MM.1S (cell line): ENCODE results near the gene WDR90.

ENCODE experiments used
- DNase-seq: peaks from one replicate; pipeline ENCODE4 v3.0.0-alpha.2; 2015
- H2AFZ ChIP-seq: fragments of 300-600 bp; sonication (generic); 2 replicates; pipeline ENCODE4 v1.6.0; 2016; ENCODE audit warnings: antibody characterized with exemption, low read length
- H3F3A ChIP-seq: fragments of 300-600 bp; sonication (generic); 2 replicates; pipeline ENCODE4 v1.6.1; 2016; ENCODE audit warnings: mild to moderate bottlenecking, antibody characterized with exemption, low read length, moderate library complexity, mixed read lengths; ENCODE audit not compliant: insufficient read depth
- H3K27ac ChIP-seq: fragments of 300-600 bp; sonication (generic); 2 replicates; pipeline ENCODE4 v1.5.1; 2016; ENCODE audit warnings: mild to moderate bottlenecking, low read length
- H3K27me3 ChIP-seq: fragments of 300-600 bp; sonication (generic); replicated peaks from 2 replicates; pipeline ENCODE4 v1.6.0; 2016; ENCODE audit warnings: low read length; ENCODE audit not compliant: insufficient read depth
- H3K36me3 ChIP-seq: fragments of 300-600 bp; sonication (generic); replicated peaks from 2 replicates; pipeline ENCODE4 v1.6.1; 2016; ENCODE audit warnings: mild to moderate bottlenecking, low read length, mixed read lengths; ENCODE audit not compliant: insufficient read depth
- H3K4me1 ChIP-seq: fragments of 300-600 bp; sonication (generic); 2 replicates; pipeline ENCODE4 v1.6.1; 2016; ENCODE audit warnings: low read length, mixed read lengths
- H3K4me2 ChIP-seq: fragments of 300-600 bp; sonication (generic); 2 replicates; pipeline ENCODE4 v1.6.0; 2016; ENCODE audit warnings: low read depth, low read length
- H3K4me3 ChIP-seq: fragments of 300-600 bp; sonication (generic); 2 replicates; pipeline ENCODE4 v1.5.1; 2016; ENCODE audit warnings: low read length, mixed read lengths
- H3K79me2 ChIP-seq: fragments of 300-600 bp; sonication (generic); 2 replicates; pipeline ENCODE4 v1.6.1; 2016; ENCODE audit warnings: mixed run types, low read length, mixed read lengths
- H3K9ac ChIP-seq: fragments of 300-600 bp; sonication (generic); 2 replicates; pipeline ENCODE4 v1.6.1; 2016; ENCODE audit warnings: low read length, mixed read lengths
- H3K9me2 ChIP-seq: fragments of 300-600 bp; sonication (generic); replicated peaks from 2 replicates; pipeline ENCODE4 v1.6.1; 2016; ENCODE audit warnings: mild to moderate bottlenecking, low read length, mixed read lengths; ENCODE audit not compliant: insufficient read depth
- H3K9me3 ChIP-seq: fragments of 300-600 bp; sonication (generic); replicated peaks from 2 replicates; pipeline ENCODE4 v1.6.1; 2016; ENCODE audit warnings: mild to moderate bottlenecking, low read length, mixed read lengths; ENCODE audit not compliant: insufficient read depth
- H4K20me1 ChIP-seq: fragments of 300-600 bp; sonication (generic); 2 replicates; pipeline ENCODE4 v1.6.1; 2016; ENCODE audit warnings: mild to moderate bottlenecking, low read length, moderate library complexity, mixed read lengths; ENCODE audit not compliant: insufficient read depth
- EZH2 ChIP-seq: fragments of 300-600 bp; sonication (generic); optimal IDR thresholded peaks from 2 replicates; pipeline ENCODE3; 2017; ENCODE audit warnings: low read depth, mild to moderate bottlenecking, antibody characterized with exemption, low read length, mixed read lengths
- EZH2phosphoT487 ChIP-seq: fragments of 300-600 bp; sonication (generic); IDR thresholded peaks from 2 replicates; pipeline ENCODE4 v1.6.1; 2018; ENCODE audit warnings: antibody characterized with exemption, low read length
- TF ChIP-seq, protein P1 (sequence below): fragments of 300-600 bp; sonication (generic); IDR thresholded peaks from 2 replicates; pipeline ENCODE4 v1.5.1; 2016; ENCODE audit warnings: antibody characterized with exemption, low read length, mixed read lengths

Gene WDR90

DNA sequence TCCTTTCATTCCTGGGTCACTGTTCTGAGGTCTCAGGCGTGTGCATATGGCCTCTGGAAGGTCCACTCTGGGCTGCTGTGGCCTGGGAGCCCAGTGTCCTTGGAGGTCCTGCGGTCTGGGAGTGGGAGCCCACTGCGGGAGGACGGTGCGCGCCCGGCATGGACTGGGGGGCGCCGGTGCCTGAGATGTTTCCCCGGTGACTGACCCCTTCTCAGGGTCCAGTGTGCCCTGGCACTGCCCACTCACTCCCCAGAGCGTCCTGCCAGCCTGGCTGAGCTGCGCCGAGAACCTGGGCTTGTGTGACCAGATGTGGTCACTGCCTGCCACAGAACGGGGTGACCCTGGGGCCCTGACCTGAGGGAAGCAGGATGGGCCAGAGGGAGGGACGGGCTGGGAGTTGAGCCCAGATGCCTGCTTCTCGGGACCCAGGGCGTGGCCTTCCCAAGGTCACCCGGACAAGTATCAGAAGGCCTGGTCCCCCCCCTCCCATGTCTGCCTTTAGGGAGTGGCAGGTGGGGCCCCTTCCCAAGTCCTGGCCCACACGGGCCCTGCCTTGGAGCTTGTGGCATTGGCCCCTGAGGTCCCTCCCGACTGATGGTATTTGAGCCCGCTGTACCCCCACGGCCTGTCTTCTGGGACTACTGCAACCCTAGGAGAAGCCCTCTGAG is 25.2 kb downstream of the WDR90 start:
- no peak overlapping the region for H3K4me3 ChIP-seq
- peaks cover 10% of the 10 kb centered on the region for H3K79me2 ChIP-seq
- no peaks in the 10 kb centered on the region for H3F3A ChIP-seq
- H3K9me2 ChIP-seq: no peaks in the 10 kb centered on the region
- H4K20me1 ChIP-seq: no peaks in the 10 kb centered on the region
- no peak overlapping the region for H3K27ac ChIP-seq
- no peaks in the 10 kb centered on the region for H3K9me3 ChIP-seq
- H3K4me1 ChIP-seq: no peaks in the 10 kb centered on the region
- H2AFZ ChIP-seq: no peak overlapping the region
- no peak overlapping the region for H3K4me2 ChIP-seq
- H3K27me3 ChIP-seq: no peaks in the 10 kb centered on the region
- TF ChIP-seq, protein P1, sequence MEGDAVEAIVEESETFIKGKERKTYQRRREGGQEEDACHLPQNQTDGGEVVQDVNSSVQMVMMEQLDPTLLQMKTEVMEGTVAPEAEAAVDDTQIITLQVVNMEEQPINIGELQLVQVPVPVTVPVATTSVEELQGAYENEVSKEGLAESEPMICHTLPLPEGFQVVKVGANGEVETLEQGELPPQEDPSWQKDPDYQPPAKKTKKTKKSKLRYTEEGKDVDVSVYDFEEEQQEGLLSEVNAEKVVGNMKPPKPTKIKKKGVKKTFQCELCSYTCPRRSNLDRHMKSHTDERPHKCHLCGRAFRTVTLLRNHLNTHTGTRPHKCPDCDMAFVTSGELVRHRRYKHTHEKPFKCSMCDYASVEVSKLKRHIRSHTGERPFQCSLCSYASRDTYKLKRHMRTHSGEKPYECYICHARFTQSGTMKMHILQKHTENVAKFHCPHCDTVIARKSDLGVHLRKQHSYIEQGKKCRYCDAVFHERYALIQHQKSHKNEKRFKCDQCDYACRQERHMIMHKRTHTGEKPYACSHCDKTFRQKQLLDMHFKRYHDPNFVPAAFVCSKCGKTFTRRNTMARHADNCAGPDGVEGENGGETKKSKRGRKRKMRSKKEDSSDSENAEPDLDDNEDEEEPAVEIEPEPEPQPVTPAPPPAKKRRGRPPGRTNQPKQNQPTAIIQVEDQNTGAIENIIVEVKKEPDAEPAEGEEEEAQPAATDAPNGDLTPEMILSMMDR: no peak
- no peak for TF ChIP-seq EZH2
- no peak for TF ChIP-seq EZH2phosphoT487
- no peak overlapping the region for H3K9ac ChIP-seq
- DNase-seq: no peak
- H3K36me3 ChIP-seq: no peaks in the 10 kb centered on the region; the same call in 1 of the 2 replicates

DNA sequence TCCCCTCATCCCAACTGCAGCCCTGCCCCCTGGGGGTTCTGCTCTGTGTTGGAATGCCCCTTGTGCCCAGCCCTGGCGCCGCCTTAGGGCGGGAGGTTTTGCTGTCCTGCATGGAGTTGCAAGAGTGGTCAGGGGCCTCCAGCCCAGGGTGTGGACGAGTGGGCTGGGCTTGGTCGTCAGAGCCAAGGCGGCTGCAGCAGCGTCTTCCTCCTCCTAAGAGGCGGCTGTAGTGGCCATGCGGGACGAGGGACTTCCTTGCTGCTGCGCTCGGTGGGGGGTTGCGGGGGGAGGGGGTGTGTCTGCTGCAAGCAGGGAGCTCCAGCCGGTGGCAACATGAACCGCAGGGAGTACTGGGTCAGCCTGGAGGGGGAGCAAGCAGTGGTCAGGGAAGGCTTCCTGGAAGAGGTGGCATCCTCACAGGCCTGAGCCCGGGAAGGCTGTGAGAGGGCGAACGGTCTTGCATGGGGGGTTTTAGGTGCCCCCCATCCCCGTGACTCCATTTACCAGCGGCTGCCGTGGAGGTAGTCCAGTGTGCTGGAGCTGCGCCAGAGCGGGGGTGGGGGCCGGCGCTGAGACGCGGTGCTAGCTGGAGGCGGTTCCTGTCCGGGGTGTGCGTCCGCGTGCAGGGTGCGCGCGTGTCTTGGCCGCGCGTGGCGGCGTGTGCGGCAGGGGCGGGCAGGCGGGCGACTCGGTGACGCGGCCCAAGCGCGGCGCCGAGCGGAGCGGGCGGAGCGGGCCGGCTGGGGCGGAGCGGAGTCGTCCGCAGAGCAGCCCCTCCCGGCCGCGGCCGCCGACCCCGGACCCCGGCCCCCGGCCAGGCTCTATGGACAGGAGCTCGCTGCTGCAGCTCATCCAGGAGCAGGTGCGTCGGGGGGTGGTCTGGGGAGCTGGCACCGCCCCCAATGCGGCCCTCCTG is 26.1 kb downstream of the WDR90 start, which contains the start of gene RHBDL1:
TSS of gene RHBDL1 (plus strand) at position 704 of the 916 bp plus-strand sequence. CDS start at position 824, 120 bp downstream.
- TF ChIP-seq, protein P1: no peak
- Histone ChIP-seq H3F3A (no peaks in the 10 kb centered on the region), H3K4me2 (no peak within 1 kb of the TSS), H3K4me1 (no peaks in the 10 kb centered on the region), H2AFZ (no peak within 1 kb of the TSS), H3K4me3 (no peak within 1 kb of the TSS), H3K9me3 (no peaks in the 10 kb centered on the region), H3K36me3 (no peaks in the 10 kb centered on the region; the same call in 1 of the 2 replicates), H3K27me3 (no peaks in the 10 kb centered on the region), H3K9ac (no peak within 1 kb of the TSS), H3K9me2 (no peaks in the 10 kb centered on the region), H3K27ac (no peak within 1 kb of the TSS), H4K20me1 (no peaks in the 10 kb centered on the region), H3K79me2 (peaks cover 1% of the 10 kb centered on the region)
- DNase-seq: no peak

DNA sequence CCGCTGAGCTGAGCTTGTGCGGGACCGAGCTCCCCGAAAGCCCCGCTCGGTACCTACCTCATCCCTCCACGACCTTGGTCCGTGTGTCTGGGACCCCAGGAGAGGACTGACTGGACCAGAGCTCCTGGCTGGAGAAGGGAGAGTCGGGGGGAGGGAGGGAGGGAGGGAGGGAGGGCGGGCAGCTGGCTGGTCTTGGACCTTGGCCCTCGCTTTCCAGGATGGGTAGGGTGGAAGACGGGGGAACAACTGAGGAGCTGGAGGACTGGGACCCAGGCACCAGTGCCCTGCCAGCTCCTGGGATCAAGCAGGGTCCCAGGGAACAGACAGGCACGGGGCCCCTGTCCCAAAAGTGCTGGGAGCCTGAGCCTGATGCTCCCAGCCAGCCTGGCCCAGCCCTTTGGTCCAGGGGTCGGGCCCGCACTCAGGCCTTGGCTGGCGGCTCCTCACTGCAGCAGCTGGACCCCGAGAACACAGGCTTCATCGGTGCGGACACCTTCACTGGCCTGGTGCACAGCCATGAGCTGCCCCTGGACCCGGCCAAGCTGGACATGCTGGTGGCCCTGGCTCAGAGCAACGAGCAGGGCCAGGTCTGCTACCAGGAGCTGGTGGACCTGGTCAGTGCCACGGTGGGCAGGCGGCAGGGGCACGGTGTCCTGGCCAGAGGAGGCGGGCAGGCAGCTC is 26.9 kb downstream of the WDR90 start:
- no peak for DNase-seq
- Histone ChIP-seq H2AFZ (no peak overlapping the region), H3K27ac (no peak overlapping the region), H3K36me3 (no peaks in the 10 kb centered on the region; the same call in 1 of the 2 replicates), H3K79me2 (peaks cover 5% of the 10 kb centered on the region), H3K27me3 (no peaks in the 10 kb centered on the region), H3K4me3 (no peak overlapping the region), H3F3A (0 out of 2 replicates have a peak, but pooled peaks cover 4% of the 10 kb centered on the region), H3K9me3 (no peaks in the 10 kb centered on the region), H3K9me2 (no peaks in the 10 kb centered on the region), H4K20me1 (no peaks in the 10 kb centered on the region), H3K4me1 (0 out of 2 replicates have a peak, but pooled peaks cover 1% of the 10 kb centered on the region), H3K4me2 (no peak overlapping the region), H3K9ac (no peak overlapping the region)
- TF ChIP-seq EZH2 (no peak), EZH2phosphoT487 (no peak)
- TF ChIP-seq, protein P1: no peak
